Fibroblast of lung (primary cell): ENCODE measurements around the gene SPCS3.

ENCODE experiments used
- CTCF ChIP-seq, 2 donors: IDR thresholded peaks in 1 of 2; conservative IDR thresholded peaks in 1 of 2; 1 replicate in 1 of 2; 2 replicates in 1 of 2; pipeline ENCODE4 v1.5.1; 2011 to 2012; ENCODE audit warnings: low read length in 2 of 2, control low read depth in 1 of 2, inconsistent platforms in 1 of 2, low read depth in 1 of 2, mild to moderate bottlenecking in 1 of 2
- EZH2 ChIP-seq: IDR thresholded peaks from 2 replicates; pipeline ENCODE4 v1.5.1; 2012; ENCODE audit warnings: low read length, control low read depth, mild to moderate bottlenecking; ENCODE audit errors: missing control alignments

DNA sequence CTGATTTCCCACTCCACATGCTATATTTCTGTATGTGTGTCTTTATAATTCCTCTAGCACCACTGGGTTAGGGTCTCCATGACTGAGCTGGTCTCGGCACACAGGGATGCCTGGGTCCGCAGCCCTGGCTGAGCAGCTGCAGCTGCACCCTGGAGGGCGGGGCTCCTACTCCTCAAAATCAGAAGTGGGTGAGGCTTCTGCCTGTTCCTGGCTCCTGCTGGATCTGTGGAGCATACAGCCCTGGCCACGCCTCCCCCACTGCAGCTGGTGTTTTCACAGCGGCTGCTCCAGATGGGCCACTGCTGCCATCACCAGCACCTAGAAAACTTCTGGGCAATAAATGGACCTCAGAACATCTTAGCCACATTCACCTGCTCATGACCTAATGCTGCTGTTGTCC is 30.9 kb downstream of the SPCS3 start:
- no peak for TF ChIP-seq CTCF (conservative IDR thresholded peaks at IDR 0.05 in 1 of 2, IDR thresholded peaks at IDR 0.05 in 1 of 2; ENCODE audit: low read depth in 1 of 2, low read length in 2 of 2)
- TF ChIP-seq EZH2: no peak
